ENCODE data around the gene LNP1. TPM values are rescaled to one million over a fixed set of nuclear protein-coding genes. Genes with fewer than 3 reads are reported as not detected.
A peak's percentile ranks its signal among the peaks of the same experiment; 100 is the strongest.
"Not testable (repeated sequence)": the region's sequence is repeated elsewhere in the genome, so short reads cannot be mapped to it uniquely, and the experiment has no call there.

The LNP1 gene
- total RNA-seq, 6 donors from 2014 or later, result 1.4 to 5.2 (median 2.1) TPM

DNA sequence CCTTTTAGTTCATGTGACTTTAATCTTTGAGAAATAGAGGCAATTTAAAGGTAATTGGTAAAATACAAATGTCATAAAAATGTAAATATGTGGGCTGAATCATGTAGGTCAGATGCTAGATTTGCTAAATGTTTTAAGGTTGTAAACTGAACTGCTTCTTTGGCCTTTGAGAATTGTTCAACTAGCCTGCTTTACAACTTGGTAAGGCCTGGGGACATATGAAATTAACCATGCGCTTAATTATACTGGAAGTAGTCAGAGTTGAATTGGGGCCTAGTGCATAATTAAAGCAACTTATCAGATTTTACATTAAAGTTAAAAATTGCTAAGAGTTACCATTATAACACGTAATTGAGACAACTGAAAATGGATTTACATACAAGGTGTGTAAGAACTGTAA lies 70.1 kb downstream of the LNP1 start:
- Histone ChIP-seq H3K9me3 (peaks cover 0 to 3% (median 0%) of the 10 kb centered on the region in 4 donors), H3K27ac (no peak overlapping the region), H3K4me3 (no peak overlapping the region), H3K36me3 (no peaks in the 10 kb centered on the region), H3K4me1 (peaks cover 0 to 4% (median 0%) of the 10 kb centered on the region in 4 donors), H3K27me3 (no peaks in the 10 kb centered on the region)
- ATAC-seq (ENCODE audit: low FRiP score in 2 of 2) (no peak), DNase-seq (no peak)
- 78 to 90% methylated on average over 2 of the region's 2 CpGs for WGBS, 2 donors
- no peak for TF ChIP-seq EP300 (IDR thresholded peaks at IDR 0.05)
- TF ChIP-seq, protein P1, sequence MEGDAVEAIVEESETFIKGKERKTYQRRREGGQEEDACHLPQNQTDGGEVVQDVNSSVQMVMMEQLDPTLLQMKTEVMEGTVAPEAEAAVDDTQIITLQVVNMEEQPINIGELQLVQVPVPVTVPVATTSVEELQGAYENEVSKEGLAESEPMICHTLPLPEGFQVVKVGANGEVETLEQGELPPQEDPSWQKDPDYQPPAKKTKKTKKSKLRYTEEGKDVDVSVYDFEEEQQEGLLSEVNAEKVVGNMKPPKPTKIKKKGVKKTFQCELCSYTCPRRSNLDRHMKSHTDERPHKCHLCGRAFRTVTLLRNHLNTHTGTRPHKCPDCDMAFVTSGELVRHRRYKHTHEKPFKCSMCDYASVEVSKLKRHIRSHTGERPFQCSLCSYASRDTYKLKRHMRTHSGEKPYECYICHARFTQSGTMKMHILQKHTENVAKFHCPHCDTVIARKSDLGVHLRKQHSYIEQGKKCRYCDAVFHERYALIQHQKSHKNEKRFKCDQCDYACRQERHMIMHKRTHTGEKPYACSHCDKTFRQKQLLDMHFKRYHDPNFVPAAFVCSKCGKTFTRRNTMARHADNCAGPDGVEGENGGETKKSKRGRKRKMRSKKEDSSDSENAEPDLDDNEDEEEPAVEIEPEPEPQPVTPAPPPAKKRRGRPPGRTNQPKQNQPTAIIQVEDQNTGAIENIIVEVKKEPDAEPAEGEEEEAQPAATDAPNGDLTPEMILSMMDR (IDR thresholded peaks at IDR 0.05), result no peak

DNA sequence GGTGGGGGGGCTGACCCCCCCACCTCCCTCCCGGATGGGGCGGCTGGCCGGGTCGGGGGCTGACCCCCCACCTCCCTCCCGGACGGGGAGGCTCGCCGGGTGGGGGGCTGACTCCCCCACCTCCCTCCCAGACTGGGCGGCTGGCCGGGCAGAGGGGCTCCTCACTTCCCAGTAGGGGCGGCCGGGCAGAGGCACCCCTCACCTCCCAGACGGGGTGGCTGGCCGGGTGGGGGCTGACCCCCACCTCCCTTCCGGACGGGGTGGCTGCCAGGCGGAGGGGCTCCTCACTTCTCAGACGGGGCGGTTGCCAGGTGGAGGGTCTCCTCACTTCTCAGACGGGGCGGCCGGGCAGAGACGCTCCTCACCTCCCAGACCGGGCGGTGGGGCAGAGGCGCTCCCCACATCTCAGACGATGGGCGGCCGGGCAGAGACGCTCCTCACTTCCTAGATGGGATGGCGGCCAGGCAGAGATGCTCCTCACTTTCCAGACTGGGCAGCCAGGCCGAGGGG lies 76.6 kb downstream of the LNP1 start:
- not testable (repeated sequence) for H3K9me3 ChIP-seq; H3K27me3 ChIP-seq; H3K4me1 ChIP-seq; H3K4me3 ChIP-seq; H3K36me3 ChIP-seq; H3K27ac ChIP-seq; ATAC-seq (ENCODE audit: low FRiP score in 2 of 2)
- 88 to 98% methylated on average over 9 to 11 of the region's 32 CpGs for WGBS, 2 donors
- peak in 1 of 2 donors; percentile 59 for DNase-seq

DNA sequence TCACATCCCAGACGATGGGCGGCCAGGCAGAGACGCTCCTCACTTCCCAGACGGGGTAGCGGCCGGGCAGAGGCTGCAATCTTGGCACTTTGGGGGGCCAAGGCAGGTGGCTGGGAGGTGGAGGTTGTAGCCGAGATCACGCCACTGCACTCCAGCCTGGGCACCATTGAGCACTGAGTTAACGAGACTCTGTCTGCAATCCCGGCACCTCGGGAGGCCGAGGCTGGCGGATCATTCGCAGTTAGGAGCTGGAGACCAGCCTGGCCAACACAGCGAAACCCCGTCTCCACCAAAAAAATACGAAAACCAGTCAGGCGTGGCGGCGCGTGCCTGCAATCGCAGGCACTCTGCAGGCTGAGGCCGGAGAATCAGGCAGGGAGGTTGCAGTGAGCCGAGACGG lies 77.2 kb downstream of the LNP1 start:
- not testable (repeated sequence) for H3K27me3 ChIP-seq; H3K4me3 ChIP-seq; H3K27ac ChIP-seq; H3K36me3 ChIP-seq; ATAC-seq (ENCODE audit: low FRiP score in 2 of 2); H3K4me1 ChIP-seq; H3K9me3 ChIP-seq
- WGBS, 2 donors, result 92 to 97% methylated on average over 11 to 23 of the region's 25 CpGs
- DNase-seq, result peak in 1 of 2 donors; percentile 57

DNA sequence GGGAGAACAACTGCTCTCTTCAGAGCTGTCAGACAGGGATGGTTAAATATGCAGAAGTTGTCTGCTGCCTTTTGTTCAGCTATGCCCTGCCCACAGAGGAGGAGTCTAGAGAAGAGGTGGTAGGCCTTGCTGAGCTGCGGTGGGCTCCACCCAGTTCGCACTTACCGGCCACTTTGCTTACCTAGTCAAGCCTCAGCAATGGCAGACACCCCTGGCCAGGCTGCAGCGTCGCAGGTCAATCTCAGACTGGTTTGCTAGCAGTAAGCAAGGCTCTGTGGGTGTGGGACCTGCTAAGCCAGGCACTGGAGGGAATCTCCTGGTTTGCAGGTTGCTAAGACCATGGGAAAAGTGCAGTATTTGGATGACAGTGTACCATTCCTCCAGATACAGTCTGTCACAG lies 78.7 kb downstream of the LNP1 start:
- no peak for TF ChIP-seq EP300 (IDR thresholded peaks at IDR 0.05)
- Histone ChIP-seq H3K36me3 (no peaks in the 10 kb centered on the region), H3K4me1 (no peaks in the 10 kb centered on the region), H3K27ac (no peak overlapping the region), H3K9me3 (no peaks in the 10 kb centered on the region), H3K4me3 (no peak overlapping the region), H3K27me3 (no peaks in the 10 kb centered on the region)
- ATAC-seq (ENCODE audit: low FRiP score in 2 of 2) (no peak), DNase-seq (peak in 1 of 2 donors; percentile 15)
- 77% methylated on average over 5 of the region's 5 CpGs; no CpG with 5 or more reads in 1 of the 2 donors for WGBS, 2 donors

DNA sequence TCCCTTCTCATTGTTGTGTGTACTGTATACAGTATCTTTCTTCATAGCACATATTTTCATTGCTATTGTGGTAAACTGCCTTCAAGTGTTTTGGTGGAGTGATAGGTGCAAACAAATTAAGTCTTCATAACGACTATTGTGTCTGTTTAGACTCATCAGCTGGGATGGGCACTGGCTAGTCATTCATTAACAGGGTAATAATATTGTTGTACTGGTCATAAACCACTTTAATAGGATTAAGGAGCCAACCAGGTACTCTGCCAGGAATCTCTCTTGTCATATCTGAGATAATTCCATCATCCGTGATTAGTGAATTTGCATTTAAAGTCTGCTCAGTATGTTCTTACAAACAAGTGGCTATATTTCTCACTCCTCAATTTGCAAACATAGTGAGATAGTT lies 80.8 kb downstream of the LNP1 start:
- Histone ChIP-seq H3K4me1 (no peaks in the 10 kb centered on the region), H3K9me3 (no peaks in the 10 kb centered on the region), H3K27me3 (no peaks in the 10 kb centered on the region), H3K36me3 (no peaks in the 10 kb centered on the region), H3K4me3 (no peak overlapping the region), H3K27ac (no peak overlapping the region)
- WGBS, 2 donors, result 66 to 75% methylated on average over 2 of the region's 2 CpGs
- TF ChIP-seq POLR2A (IDR thresholded peaks at IDR 0.05), result no peak
- TF ChIP-seq EP300 (IDR thresholded peaks at IDR 0.05), result no peak
- no peak for TF ChIP-seq POLR2AphosphoS5 (IDR thresholded peaks at IDR 0.05)
- TF ChIP-seq, protein P1 (IDR thresholded peaks at IDR 0.05), result no peak
- DNase-seq (no peak), ATAC-seq (ENCODE audit: low FRiP score in 2 of 2) (no peak)

DNA sequence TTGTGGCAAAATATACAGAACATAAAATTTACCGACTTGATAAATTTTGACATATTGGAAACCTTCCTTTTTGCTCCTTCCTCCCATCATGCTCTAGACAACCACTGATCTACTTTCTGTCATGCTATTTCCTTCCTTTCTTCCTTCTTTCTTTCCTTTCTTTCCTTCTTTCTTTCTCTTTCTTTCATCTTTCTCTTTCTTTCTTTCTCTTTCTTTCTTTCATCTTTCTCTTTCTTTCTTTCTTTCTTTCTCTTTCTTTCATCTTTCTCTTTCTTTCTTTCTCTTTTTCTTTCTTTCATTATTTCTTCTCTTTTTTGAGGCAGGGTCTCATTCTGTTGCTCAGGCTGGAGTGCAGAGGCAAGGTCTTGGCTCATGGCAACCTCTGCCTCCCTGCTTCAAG lies 82.2 kb downstream of the LNP1 start:
- TF ChIP-seq, protein P1 (IDR thresholded peaks at IDR 0.05), result no peak
- TF ChIP-seq POLR2A (IDR thresholded peaks at IDR 0.05) (no peak), POLR2AphosphoS5 (IDR thresholded peaks at IDR 0.05) (no peak), EP300 (IDR thresholded peaks at IDR 0.05) (no peak)
- Histone ChIP-seq H3K4me1 (no peaks in the 10 kb centered on the region), H3K27ac (no peak overlapping the region), H3K36me3 (no peaks in the 10 kb centered on the region), H3K27me3 (no peaks in the 10 kb centered on the region), H3K9me3 (no peaks in the 10 kb centered on the region), H3K4me3 (no peak overlapping the region)
- no peak for ATAC-seq (ENCODE audit: low FRiP score in 2 of 2)
- WGBS, 2 donors, result 91 to 92% methylated on average over 1 of the region's 1 CpG
- no peak for DNase-seq
